H9 (cell line): Measurements from ENCODE around the gene BACH2. TPM values are rescaled to one million over a fixed set of nuclear protein-coding genes. Genes with fewer than 3 reads are reported as not detected.

Experiments used
- DNase-seq: peaks from one replicate; pipeline ENCODE4 v3.0.0-alpha.2; 2017
- H2AFZ ChIP-seq: one replicate; pipeline ENCODE4 v1.6.1; 2013; ENCODE audit warnings: mild to moderate bottlenecking, low read length, control low read depth, moderate library complexity
- H2AK5ac ChIP-seq: 2 replicates; pipeline ENCODE4 v1.6.1; 2013; ENCODE audit warnings: low read length, control low read depth, mixed read lengths; ENCODE audit not compliant: insufficient read length
- H2BK120ac ChIP-seq: one replicate; pipeline ENCODE4 v1.6.1; 2013; ENCODE audit warnings: low read depth, mild to moderate bottlenecking, low read length, control low read depth, inconsistent platforms; ENCODE audit not compliant: poor library complexity, severe bottlenecking
- H2BK12ac ChIP-seq: 2 replicates; pipeline ENCODE4 v1.6.1; 2013; ENCODE audit warnings: low read length, control low read depth, mixed read lengths, low read depth; ENCODE audit not compliant: insufficient read length
- H2BK15ac ChIP-seq: 2 replicates; pipeline ENCODE4 v1.6.1; 2013; ENCODE audit warnings: low read depth, low read length, control low read depth
- H2BK20ac ChIP-seq: one replicate; pipeline ENCODE4 v1.6.1; 2013; ENCODE audit warnings: low read depth, mild to moderate bottlenecking, low read length, control low read depth, inconsistent platforms; ENCODE audit not compliant: poor library complexity, severe bottlenecking
- H2BK5ac ChIP-seq: 2 replicates; pipeline ENCODE4 v1.6.1; 2013; ENCODE audit warnings: low read length, control low read depth, mixed read lengths; ENCODE audit not compliant: insufficient read length
- H3K14ac ChIP-seq: 2 replicates; pipeline ENCODE4 v1.6.1; 2013; ENCODE audit warnings: low read length, control low read depth; ENCODE audit not compliant: insufficient read depth
- H3K18ac ChIP-seq: 2 replicates; pipeline ENCODE4 v1.6.1; 2013; ENCODE audit warnings: low read depth, mild to moderate bottlenecking, mixed read lengths, low read length, control low read depth; ENCODE audit not compliant: insufficient read length
- H3K23ac ChIP-seq: 2 replicates; pipeline ENCODE4 v1.6.1; 2013; ENCODE audit warnings: low read length, control low read depth, mixed read lengths, low read depth; ENCODE audit not compliant: insufficient read length
- H3K23me2 ChIP-seq: 2 replicates; pipeline ENCODE4 v1.6.1; 2013; ENCODE audit warnings: low read depth, mild to moderate bottlenecking, mixed read lengths, low read length, control low read depth; ENCODE audit not compliant: insufficient read length, poor library complexity, severe bottlenecking
- H3K27ac ChIP-seq: 2 replicates; pipeline ENCODE4 v1.5.1; 2013; ENCODE audit warnings: low read length, control low read depth, mixed read lengths, low read depth; ENCODE audit not compliant: insufficient read length
- H3K27me3 ChIP-seq: 2 replicates; pipeline ENCODE4 v1.6.1; 2013; ENCODE audit warnings: low read length, control low read depth, inconsistent platforms; ENCODE audit not compliant: insufficient read depth
- H3K4ac ChIP-seq: 2 replicates; pipeline ENCODE4 v1.6.1; 2013; ENCODE audit warnings: low read depth, mild to moderate bottlenecking, control low read depth, inconsistent platforms, low read length, moderate library complexity
- H3K4me1 ChIP-seq: 2 replicates; pipeline ENCODE4 v1.6.1; 2013; ENCODE audit warnings: low read length, control low read depth, inconsistent platforms; ENCODE audit not compliant: insufficient read depth
- H3K4me2 ChIP-seq: 2 replicates; pipeline ENCODE4 v1.6.1; 2013; ENCODE audit warnings: low read length, control low read depth, mixed read lengths; ENCODE audit not compliant: insufficient read length, insufficient read depth
- H3K56ac ChIP-seq: 2 replicates; pipeline ENCODE4 v1.6.1; 2013; ENCODE audit warnings: low read depth, mild to moderate bottlenecking, mixed read lengths, low read length, control low read depth; ENCODE audit not compliant: insufficient read length
- H3K79me1 ChIP-seq: 2 replicates; pipeline ENCODE4 v1.6.1; 2013; ENCODE audit warnings: low read depth, mild to moderate bottlenecking, moderate library complexity, low read length, control low read depth, inconsistent platforms; ENCODE audit not compliant: insufficient read depth, poor library complexity, severe bottlenecking
- H3K79me2 ChIP-seq: 2 replicates; pipeline ENCODE4 v1.6.1; 2013; ENCODE audit warnings: low read length, control low read depth, inconsistent platforms; ENCODE audit not compliant: insufficient read depth
- H3K9ac ChIP-seq: 2 replicates; pipeline ENCODE4 v1.6.1; 2013; ENCODE audit warnings: low read length, control low read depth, mixed read lengths; ENCODE audit not compliant: insufficient read length; ENCODE audit errors: extremely low read depth
- H3K9me3 ChIP-seq: one replicate; pipeline ENCODE4 v1.6.1; 2013; ENCODE audit warnings: low read depth, low read length, inconsistent platforms; ENCODE audit not compliant: control insufficient read depth
- H3T11ph ChIP-seq: one replicate; pipeline ENCODE4 v1.6.1; 2013; ENCODE audit warnings: mild to moderate bottlenecking, low read length, control low read depth, inconsistent platforms
- H4K20me1 ChIP-seq: one replicate; pipeline ENCODE4 v1.6.1; 2013; ENCODE audit not compliant: control insufficient read depth, insufficient read length, insufficient read depth
- H4K5ac ChIP-seq: 2 replicates; pipeline ENCODE4 v1.6.1; 2013; ENCODE audit warnings: low read depth, mild to moderate bottlenecking, mixed read lengths, low read length, control low read depth; ENCODE audit not compliant: insufficient read length
- H4K8ac ChIP-seq: replicated peaks from 2 replicates; pipeline ENCODE4 v1.6.1; 2013; ENCODE audit warnings: low read length, control low read depth, mixed read lengths, low read depth; ENCODE audit not compliant: insufficient read length
- H4K91ac ChIP-seq: 2 replicates; pipeline ENCODE4 v1.6.1; 2013; ENCODE audit warnings: low read depth, mild to moderate bottlenecking, moderate library complexity, mixed read lengths, low read length, control low read depth; ENCODE audit not compliant: insufficient read length
- H3K27ac Mint-ChIP-seq, 3 experiments: 2 replicates in 2 of 3; 3 replicates in 1 of 3; pipeline ENCODE4 v1.8.0; 2020 to 2021; ENCODE audit warnings: mixed read lengths in 3 of 3, mild to moderate bottlenecking in 1 of 3, moderate library complexity in 1 of 3
- H3K27me3 Mint-ChIP-seq: 2 replicates; pipeline ENCODE4 v1.8.0; 2021; ENCODE audit warnings: low read depth, mild to moderate bottlenecking, moderate library complexity, mixed read lengths
- H3K36me3 Mint-ChIP-seq, 3 experiments: 2 replicates in 2 of 3; 3 replicates in 1 of 3; pipeline ENCODE4 v1.8.0; 2020 to 2021; ENCODE audit warnings: low read depth in 3 of 3, mixed read lengths in 3 of 3; ENCODE audit not compliant: insufficient read depth in 1 of 3
- H3K4me1 Mint-ChIP-seq, 2 experiments: 2 replicates each; pipeline ENCODE4 v1.8.0; 2020; ENCODE audit warnings: mixed read lengths in 2 of 2
- H3K4me3 Mint-ChIP-seq, 2 experiments: 2 replicates in 1 of 2; 3 replicates in 1 of 2; pipeline ENCODE4 v1.8.0; 2020 to 2021; ENCODE audit warnings: mild to moderate bottlenecking in 2 of 2, mixed read lengths in 2 of 2, moderate library complexity in 1 of 2
- H3K9me3 Mint-ChIP-seq, 2 experiments: 2 replicates in 1 of 2; 3 replicates in 1 of 2; pipeline ENCODE4 v1.8.0; 2020; ENCODE audit warnings: mild to moderate bottlenecking in 2 of 2, mixed read lengths in 2 of 2, moderate library complexity in 1 of 2
- WGBS: extraction: QIAGEN DNeasy Blood & Tissue Kit; methylation state at CpG from one replicate; pipeline ENCODE4 v1.1.7; 2013; ENCODE audit warnings: missing lambda C conversion rate, low lambda C conversion rate, mixed read lengths; ENCODE audit not compliant: insufficient read length; ENCODE audit errors: extremely low coverage; 5-methylcytosine and 5-hydroxymethylcytosine counted together
- total RNA-seq: library from RNA; stranded (reverse); gene quantifications from 2 replicates; pipeline ENCODE4 v1.2.1, GENCODE V29; 2021
- TF ChIP-seq, protein P1 (sequence below): fragments of 200-600 bp; sonication (generic); conservative IDR thresholded peaks from 3 replicates; pipeline ENCODE4 v1.8.0; 2021; ENCODE audit warnings: antibody characterized with exemption, mild to moderate bottlenecking

BACH2 gene
- total RNA-seq, 1 experiment from 2014 or later, result 2.0 TPM

DNA sequence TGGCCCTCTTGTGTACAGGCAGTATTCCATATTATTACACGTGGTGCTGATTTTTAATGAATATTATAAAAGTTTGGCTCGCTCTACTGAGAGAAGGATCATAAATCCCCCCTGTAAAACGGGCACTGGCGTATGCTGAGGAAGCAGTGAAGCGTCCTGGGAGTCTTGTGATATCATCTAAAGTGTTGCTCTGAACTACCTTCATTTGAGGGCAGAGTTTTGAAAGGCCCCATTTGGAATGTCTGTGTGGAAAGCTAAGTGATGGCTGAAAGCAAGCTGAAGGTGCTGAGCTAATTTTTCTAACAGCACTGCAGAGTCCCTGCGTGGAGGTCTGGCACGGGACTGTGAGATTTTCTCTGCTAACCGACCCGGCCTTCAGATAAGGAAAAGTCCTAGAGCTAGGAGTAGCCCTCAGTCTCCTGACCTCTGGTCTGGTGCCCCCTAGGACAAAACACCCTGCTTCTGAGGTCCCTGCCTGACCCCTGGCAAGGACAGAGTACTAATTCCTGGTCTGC, 1.3 kb upstream of the BACH2 start:
- Mint-ChIP-seq H3K4me3 (peak overlapping the region; percentile 69 to 84), H3K27me3 (peaks cover 52% of the 10 kb centered on the region), H3K9me3 (no peaks in the 10 kb centered on the region; a peak in 1 of 5 replicates), H3K36me3 (no peaks in the 10 kb centered on the region), H3K27ac (0 out of 7 replicates have a peak overlapping the region, but pooled peaks of 1 of the 3 experiments have one; percentile 50), H3K4me1 (peaks cover 27 to 34% of the 10 kb centered on the region in 2 experiments)
- Histone ChIP-seq H2BK15ac (no peak overlapping the region), H3K4me2 (peak overlapping the region; percentile 82), H4K91ac (no peak overlapping the region), H2BK5ac (no peak overlapping the region), H2BK120ac (no peak overlapping the region), H3K4me1 (no peaks in the 10 kb centered on the region; the same call in 1 of the 2 replicates), H3K18ac (peak overlapping the region; percentile 23), H4K20me1 (no peaks in the 10 kb centered on the region), H3K23ac (no peak overlapping the region), H2BK20ac (no peak overlapping the region), H4K5ac (no peak overlapping the region), H4K8ac (no peak overlapping the region), H3K79me1 (no peaks in the 10 kb centered on the region), H3K4ac (no peak overlapping the region), H3K9me3 (no peaks in the 10 kb centered on the region), H3K14ac (no peak overlapping the region), H3T11ph (no peak overlapping the region), H2AK5ac (no peak overlapping the region), H2AFZ (no peak overlapping the region), H3K9ac (no peak overlapping the region), H3K56ac (no peak overlapping the region), H2BK12ac (no peak overlapping the region), H3K27ac (no peak overlapping the region), H3K27me3 (peaks cover 18% of the 10 kb centered on the region; the same call in 1 of the 2 replicates), H3K23me2 (peaks cover 20% of the 10 kb centered on the region), H3K79me2 (no peaks in the 10 kb centered on the region)
- no CpG with 5 or more reads among the region's 9 CpGs for WGBS
- TF ChIP-seq, protein P1, sequence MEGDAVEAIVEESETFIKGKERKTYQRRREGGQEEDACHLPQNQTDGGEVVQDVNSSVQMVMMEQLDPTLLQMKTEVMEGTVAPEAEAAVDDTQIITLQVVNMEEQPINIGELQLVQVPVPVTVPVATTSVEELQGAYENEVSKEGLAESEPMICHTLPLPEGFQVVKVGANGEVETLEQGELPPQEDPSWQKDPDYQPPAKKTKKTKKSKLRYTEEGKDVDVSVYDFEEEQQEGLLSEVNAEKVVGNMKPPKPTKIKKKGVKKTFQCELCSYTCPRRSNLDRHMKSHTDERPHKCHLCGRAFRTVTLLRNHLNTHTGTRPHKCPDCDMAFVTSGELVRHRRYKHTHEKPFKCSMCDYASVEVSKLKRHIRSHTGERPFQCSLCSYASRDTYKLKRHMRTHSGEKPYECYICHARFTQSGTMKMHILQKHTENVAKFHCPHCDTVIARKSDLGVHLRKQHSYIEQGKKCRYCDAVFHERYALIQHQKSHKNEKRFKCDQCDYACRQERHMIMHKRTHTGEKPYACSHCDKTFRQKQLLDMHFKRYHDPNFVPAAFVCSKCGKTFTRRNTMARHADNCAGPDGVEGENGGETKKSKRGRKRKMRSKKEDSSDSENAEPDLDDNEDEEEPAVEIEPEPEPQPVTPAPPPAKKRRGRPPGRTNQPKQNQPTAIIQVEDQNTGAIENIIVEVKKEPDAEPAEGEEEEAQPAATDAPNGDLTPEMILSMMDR, result no peak
- peak; percentile 36 for DNase-seq
